ENCODE measurements around the gene TMEM176B.
A peak's percentile ranks its signal among the peaks of the same experiment; 100 is the strongest.
"Not testable (repeated sequence)": the region's sequence is repeated elsewhere in the genome, so short reads cannot be mapped to it uniquely, and the experiment has no call there.

Gene TMEM176B

GRCh38 chr7:150788474-150789269, 11.5 kb downstream of the TMEM176B start:
- no peak for DNase-seq

GRCh38 chr7:150787321-150788281, 12.6 kb downstream of the TMEM176B start:
- peak; percentile 2 for DNase-seq

- no peak for DNase-seq
These were observed 15.2 kb downstream of the TMEM176B start for GRCh38 chr7:150784954-150785353.

GRCh38 chr7:150784120-150784736, 15.9 kb downstream of the TMEM176B start:
- no peak for DNase-seq

GRCh38 chr7:150781961-150782360, 18.2 kb downstream of the TMEM176B start:
- no peak for DNase-seq

- DNase-seq = no peak
These were observed 19.1 kb downstream of the TMEM176B start for GRCh38 chr7:150781103-150781502.

GRCh38 chr7:150780292-150780691, 19.9 kb downstream of the TMEM176B start:
- DNase-seq = no peak

- DNase-seq = peak; percentile 74
These were observed 21.3 kb downstream of the TMEM176B start for GRCh38 chr7:150778738-150779301.

- DNase-seq = no peak
These were observed 22.0 kb downstream of the TMEM176B start for GRCh38 chr7:150778014-150778737.

GRCh38 chr7:150774131-150774530, 26.0 kb downstream of the TMEM176B start:
- not testable (repeated sequence) for DNase-seq

GRCh38 chr7:150769768-150770167, 30.4 kb downstream of the TMEM176B start:
- no peak for DNase-seq

- DNase-seq = no peak
These were observed 33.8 kb downstream of the TMEM176B start for GRCh38 chr7:150766334-150766709.

- no peak for DNase-seq
These were observed 40.7 kb downstream of the TMEM176B start for GRCh38 chr7:150759479-150759878.

- no peak for DNase-seq
These were observed 43.3 kb downstream of the TMEM176B start for GRCh38 chr7:150756858-150757257.

GRCh38 chr7:150756166-150756565, 44.0 kb downstream of the TMEM176B start:
- no peak for DNase-seq

- no peak for DNase-seq
These were observed 44.6 kb downstream of the TMEM176B start for GRCh38 chr7:150755473-150756099.

GRCh38 chr7:150754951-150755350, 45.2 kb downstream of the TMEM176B start:
- DNase-seq = no peak

GRCh38 chr7:150753826-150754603, 46.1 kb downstream of the TMEM176B start:
- no peak for DNase-seq

GRCh38 chr7:150753239-150753638, 46.9 kb downstream of the TMEM176B start:
- DNase-seq = no peak

GRCh38 chr7:150751702-150752101, 48.5 kb downstream of the TMEM176B start:
- DNase-seq = no peak

- DNase-seq = no peak
These were observed 51.8 kb downstream of the TMEM176B start for GRCh38 chr7:150748376-150748775.
